GM12878 (cell line): Measurements from ENCODE around the gene LCE3E. TPM values are rescaled to one million over a fixed set of nuclear protein-coding genes. Genes with fewer than 3 reads are reported as not detected.

Source experiments
- ATAC-seq: fragments of 200-7000 bp; cut with Tn5 transposase; 3 replicates; pipeline ENCODE4 v1.9.1; 2020; ENCODE audit warnings: mild to moderate bottlenecking, moderate library complexity
- BruUV-seq: library from RNA; stranded (reverse); fragments of 400-500 nt; replicated peaks from 2 replicates; lab custom pipeline; 2021; lab: Mats Ljungman, UMichigan
- CTCF ChIA-PET: fragments of 300-600 bp; sonication (Branson Sonifier 250); formaldehyde crosslinking; extraction: SDS; loops from one replicate; lab custom pipeline; 2021; ENCODE audit warnings: inconsistent platforms; lab: Yijun Ruan, JAX
- POLR2A ChIA-PET: fragments of 350-600 bp; formaldehyde crosslinking; extraction: SDS; loops from one replicate; lab custom pipeline; 2021; ENCODE audit warnings: inconsistent platforms; lab: Charles Lee
- RAD21 ChIA-PET: fragments of 300-600 bp; sonication (Branson Sonifier 250); formaldehyde crosslinking; loops from one replicate; lab custom pipeline; 2023; ENCODE audit warnings: antibody characterized with exemption; ENCODE audit not compliant: unreplicated experiment; lab: Charles Lee
- SMC1A ChIA-PET: fragments of 300-600 bp; sonication (Branson Sonifier 250); formaldehyde crosslinking; loops from one replicate; lab custom pipeline; 2023; ENCODE audit not compliant: unreplicated experiment, uncharacterized antibody; lab: Charles Lee
- DNase-seq: peaks from one replicate; pipeline ENCODE4 v3.0.0-alpha.2; 2011; ENCODE audit warnings: low read depth, low spot score
- FAIRE-seq: peaks from 3 replicates; lab custom pipeline; 2011; peaks lifted over from hg19 to GRCh38; lab: Jason Lieb, UNC
- H2AFZ ChIP-seq: 2 replicates; pipeline ENCODE4 v1.6.0; 2011; ENCODE audit warnings: low read depth, low read length, control low read depth; ENCODE audit not compliant: control insufficient read depth
- H3K27ac ChIP-seq: 2 replicates; pipeline ENCODE4 v1.5.1; 2011; ENCODE audit warnings: control low read depth; ENCODE audit not compliant: control insufficient read depth, insufficient read depth
- H3K27me3 ChIP-seq, 2 experiments: replicated peaks in 1 of 2; 2 replicates each; pipeline versions ENCODE4 v1.6.0 to v1.6.1; 2011; ENCODE audit warnings: low read length in 1 of 2; ENCODE audit not compliant: control insufficient read depth in 2 of 2, insufficient read depth in 2 of 2
- H3K36me3 ChIP-seq, 2 experiments: 2 replicates each; pipeline ENCODE4 v1.5.1; 2011; ENCODE audit warnings: low read length in 1 of 2; ENCODE audit not compliant: control insufficient read depth in 2 of 2, insufficient read depth in 2 of 2
- H3K4me1 ChIP-seq: 2 replicates; pipeline ENCODE4 v1.6.1; 2011; ENCODE audit warnings: mild to moderate bottlenecking, low read length, moderate library complexity, mixed read lengths; ENCODE audit not compliant: control insufficient read depth, insufficient read depth
- H3K4me2 ChIP-seq: 2 replicates; pipeline ENCODE4 v1.6.0; 2011; ENCODE audit warnings: control low read depth; ENCODE audit not compliant: control insufficient read depth, insufficient read depth
- H3K4me3 ChIP-seq: fragments of 200-600 bp; sonication (generic); 2 replicates; pipeline ENCODE4 v1.5.1; 2016
- H3K79me2 ChIP-seq: 2 replicates; pipeline ENCODE4 v1.6.0; 2011; ENCODE audit warnings: low read length; ENCODE audit not compliant: control insufficient read depth, insufficient read depth
- H3K9ac ChIP-seq: 2 replicates; pipeline ENCODE4 v1.8.0; 2011; ENCODE audit warnings: low read length, control low read depth, mixed read lengths; ENCODE audit not compliant: control insufficient read depth, insufficient read depth
- H3K9me3 ChIP-seq: replicated peaks from 3 replicates; pipeline ENCODE4 v1.5.1; 2011; ENCODE audit warnings: mild to moderate bottlenecking, low read length; ENCODE audit not compliant: control insufficient read depth, insufficient read depth
- H4K20me1 ChIP-seq: 2 replicates; pipeline ENCODE4 v1.6.0; 2011; ENCODE audit not compliant: control insufficient read depth, insufficient read depth
- CBX3 ChIP-seq: fragments of 200-600 bp; sonication (generic); IDR thresholded peaks from 2 replicates; pipeline ENCODE4 v1.6.1; 2016; ENCODE audit warnings: low read depth, borderline replicate concordance
- CEBPB ChIP-seq, 2 experiments: fragments of 150-350 bp in 1 of 2; IDR thresholded peaks; 2 replicates each; pipeline ENCODE4 v1.6.1; 2012 to 2014; ENCODE audit warnings: low read depth in 2 of 2, low read length in 2 of 2, borderline replicate concordance in 1 of 2, inconsistent platforms in 1 of 2
- IKZF1 ChIP-seq: fragments of 450-650 bp; conservative IDR thresholded peaks from 2 replicates; pipeline ENCODE4 v1.6.1; 2017; ENCODE audit warnings: antibody characterized with exemption, mild to moderate bottlenecking
- MAX ChIP-seq: IDR thresholded peaks from 2 replicates; pipeline ENCODE4 v1.6.1; 2012; ENCODE audit warnings: low read depth, low read length, improper control_type of control experiment
- MEF2B ChIP-seq: fragments of 450-650 bp; IDR thresholded peaks from 2 replicates; pipeline ENCODE4 v1.6.1; 2018; ENCODE audit warnings: mild to moderate bottlenecking, moderate library complexity; ENCODE audit not compliant: partially characterized antibody, poor library complexity, severe bottlenecking
- POU2F2 ChIP-seq: IDR thresholded peaks from 3 replicates; pipeline ENCODE4 v1.6.1; 2011; ENCODE audit warnings: low read depth, mild to moderate bottlenecking, low read length, borderline replicate concordance
- RELA ChIP-seq: fragments of 450-650 bp; IDR thresholded peaks from 2 replicates; pipeline ENCODE4 v1.8.0; 2014; ENCODE audit warnings: borderline replicate concordance; ENCODE audit not compliant: partially characterized antibody
- SMARCA5 ChIP-seq: fragments of 450-650 bp; IDR thresholded peaks from 2 replicates; pipeline ENCODE4 v1.6.1; 2017; ENCODE audit warnings: mild to moderate bottlenecking
- SPI1 ChIP-seq: IDR thresholded peaks from 2 replicates; pipeline ENCODE4 v1.6.1; 2011; ENCODE audit warnings: low read depth, mild to moderate bottlenecking, low read length, moderate library complexity, borderline replicate concordance; ENCODE audit not compliant: insufficient read depth
- SREBF1 ChIP-seq: IDR thresholded peaks from 2 replicates; pipeline ENCODE4 v1.6.1; 2012; ENCODE audit warnings: mild to moderate bottlenecking, low read length
- ZBTB40 ChIP-seq: fragments of 450-650 bp; IDR thresholded peaks from 2 replicates; pipeline ENCODE4 v1.6.1; 2016; ENCODE audit warnings: mild to moderate bottlenecking, moderate library complexity, borderline replicate concordance
- ZNF274 ChIP-seq: IDR thresholded peaks from one replicate; pipeline ENCODE4 v1.8.0; 2011; ENCODE audit not compliant: insufficient read length, insufficient read depth
- WGBS: methylation state at CpG from one replicate; pipeline ENCODE4 v1.1.6; 2016; ENCODE audit warnings: low lambda C conversion rate; ENCODE audit not compliant: insufficient replicate concordance, insufficient coverage; ENCODE audit errors: missing lambda C conversion rate; 5-methylcytosine and 5-hydroxymethylcytosine counted together
- in situ Hi-C: fragments of 300-500 bp; cut with MboI; formaldehyde crosslinking; loops from 9 replicates; pipeline ENCODE4 v1.14.3; 2018; ENCODE audit warnings: mixed read lengths
- intact Hi-C: fragments of 100-400 bp; cut with micrococcal nuclease; formaldehyde crosslinking; loops from one replicate; pipeline ENCODE4 v1.14.2; 2022; ENCODE audit not compliant: unreplicated experiment
- polyA plus RNA-seq, 11 experiments: library from polyadenylated mRNA; depleted of rRNA in 4 of 11; unstranded in 6 of 11; stranded (reverse) in 5 of 11; fragments of >200 nt; fragmentation: Nextera tagmentation in 4 of 11; fragmentation: Illumina TruSeq in 1 of 11; extraction: Ambion mirVana in 4 of 11; extraction: Trizol in 1 of 11; gene quantifications; 1 replicate in 1 of 11; 2 replicates in 10 of 11; pipeline versions ENCODE4 v1.2.1 to v1.2.3, GENCODE V29; 2011 to 2016; ENCODE audit warnings: inconsistent platforms in 2 of 11, missing spikeins in 2 of 11, low read depth in 1 of 11
- total RNA-seq, 4 experiments: library from RNA; depleted of rRNA in 3 of 4; stranded (reverse); fragments of >200 nt in 3 of 4; fragmentation: Illumina TruSeq in 1 of 4; extraction: Trizol in 1 of 4; gene quantifications; 2 replicates each; pipeline versions ENCODE4 v1.2.1 to v1.2.3, GENCODE V29; 2013 to 2021

Gene LCE3E
- total and polyA plus RNA-seq, 10 of the 15 experiments (the other 5 are each of a cell fraction or from before 2014, with no cell fraction given), result not detected

DNA sequence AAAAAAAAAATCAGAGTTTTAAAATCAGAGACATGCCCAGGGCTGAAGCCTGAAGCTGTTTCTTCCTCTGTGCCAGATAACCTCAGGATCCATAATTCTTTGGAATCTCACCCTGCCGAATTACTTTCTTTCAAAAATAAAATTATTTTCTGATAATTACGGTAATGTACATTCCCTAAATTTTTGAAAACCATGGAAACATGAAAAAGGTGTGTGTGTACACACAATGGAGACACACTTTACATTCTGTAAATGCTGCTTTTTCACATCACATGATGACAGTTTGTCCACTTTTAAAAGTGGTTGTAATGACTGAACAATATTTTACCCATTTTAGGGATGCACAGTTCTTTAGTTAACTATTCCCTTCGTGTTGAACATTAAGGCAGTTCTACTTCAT is 30.8 kb downstream of the LCE3E start:
- ChIA-PET CTCF (no interaction called here), RAD21 (no interaction called here)

More for the DNA sequence above, 30.8 kb downstream of the LCE3E start:
- SMC1A ChIA-PET, result no interaction called here
- TF ChIP-seq POU2F2 (no peak), MAX (no peak), MEF2B (no peak), SMARCA5 (no peak), ZBTB40 (no peak), RELA (no peak), CEBPB (IDR thresholded peaks at IDR 0.05; ENCODE audit: borderline replicate concordance in 1 of 2, low read depth in 2 of 2, low read length in 2 of 2) (no peak), SPI1 (no peak), IKZF1 (no peak), ZNF274 (no peak), SREBF1 (no peak), CBX3 (no peak)
- Histone ChIP-seq H3K27ac (no peak overlapping the region), H2AFZ (no peak overlapping the region), H3K27me3 (peaks cover 0 to 3% of the 10 kb centered on the region in 2 experiments; a peak in 1 of 4 replicates), H3K4me3 (no peak overlapping the region), H3K9ac (no peak overlapping the region), H3K79me2 (no peaks in the 10 kb centered on the region), H3K4me2 (no peak overlapping the region), H4K20me1 (no peaks in the 10 kb centered on the region), H3K9me3 (no peaks in the 10 kb centered on the region), H3K36me3 (no peaks in the 10 kb centered on the region), H3K4me1 (no peaks in the 10 kb centered on the region)
- intact Hi-C loops, result no loop called here
- 15% methylated on average over 3 of the region's 3 CpGs for WGBS
- DNase-seq (no peak), ATAC-seq (no peak), FAIRE-seq (no peak)
- in situ Hi-C loops, result no loop called here
- BruUV-seq, result no TSS peak
- POLR2A ChIA-PET, result no interaction called here
